Endometrial microvascular endothelial cells (primary cell): ENCODE measurements around the gene CAPN15. TPM values are rescaled to one million over a fixed set of nuclear protein-coding genes. Genes with fewer than 3 reads are reported as not detected.
"Not testable (repeated sequence)": the region's sequence is repeated elsewhere in the genome, so short reads cannot be mapped to it uniquely, and the experiment has no call there.

Source experiments
- in situ Hi-C: cut with HindIII; loops from 2 replicates; pipeline ENCODE4 v1.10.0; 2017; ENCODE audit warnings: low sequenced_read_pairs, low pct_unique_long_range_greater_than_20kb; ENCODE audit errors: inconsistent ontology term
- total RNA-seq: library from RNA; depleted of rRNA; stranded (reverse); fragments of >200 nt; gene quantifications from one replicate; pipeline ENCODE4 v1.2.3, GENCODE V29; 2015; ENCODE audit errors: inconsistent ontology term

CAPN15 gene
- total RNA-seq, 1 donor from 2014 or later, result 60.2 TPM

GRCh38 chr16:597655-598054, 70.1 kb downstream of the CAPN15 start:
- in situ Hi-C loops, result not testable (repeated sequence)

- in situ Hi-C loops, result no loop called here
Measured at GRCh38 chr16:598823-599739, 71.6 kb downstream of the CAPN15 start.

DNA sequence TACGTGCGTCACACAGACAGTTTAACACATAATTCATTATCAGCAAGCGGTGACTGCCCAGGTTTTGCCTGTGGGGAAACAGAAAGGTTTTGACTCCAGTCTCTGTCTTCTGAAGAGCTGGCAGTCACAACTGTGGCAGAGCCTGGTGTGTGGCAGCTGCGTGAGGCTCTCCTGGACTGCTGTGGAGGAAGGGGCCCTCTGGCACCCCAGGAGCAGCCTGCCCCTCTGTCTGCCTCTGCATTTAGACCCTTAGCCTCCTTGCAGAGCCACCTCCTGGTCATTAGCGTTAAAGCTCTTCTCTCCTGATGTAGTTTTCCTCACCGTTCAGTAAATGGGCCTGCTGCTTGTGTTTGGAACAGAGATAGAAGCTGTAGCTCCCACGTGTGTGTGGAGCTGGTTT, 73.3 kb downstream of the CAPN15 start:
- in situ Hi-C loops, result no loop called here

DNA sequence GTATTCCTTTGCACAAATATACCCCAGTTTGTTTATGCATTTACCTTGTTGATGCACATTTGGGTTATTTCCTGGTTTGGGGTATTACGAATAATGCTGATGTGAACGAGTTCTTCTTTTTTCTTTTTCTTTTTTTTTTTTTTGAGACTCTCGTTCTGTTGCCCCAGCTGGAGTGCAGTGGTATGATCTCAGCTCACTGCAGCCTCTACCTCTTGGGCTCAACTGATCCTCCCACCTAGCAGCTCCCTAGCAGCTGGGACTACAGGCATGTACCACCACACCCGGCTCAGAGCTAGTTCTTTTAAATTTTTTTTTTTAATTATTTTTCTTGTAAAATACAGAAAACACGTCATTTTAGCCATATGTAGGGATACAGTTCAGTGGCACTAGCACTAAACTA, 76.4 kb downstream of the CAPN15 start:
- in situ Hi-C loops, result no loop called here

Other genes starting within 250 kb of the CAPN15 start
- gene ARHGDIG, start 247.1 kb upstream of the CAPN15 start, total RNA-seq, result not detected
- 0.28 TPM for gene PDIA2, start 244.5 kb upstream of the CAPN15 start, total RNA-seq
- gene AXIN1, start 175.0 kb upstream of the CAPN15 start, total RNA-seq, result 16.4 TPM
- gene MRPL28, start 157.2 kb upstream of the CAPN15 start, total RNA-seq, result 153 TPM
- gene PGAP6, start 145.7 kb upstream of the CAPN15 start, total RNA-seq, result 64.2 TPM
- gene NME4, start 130.5 kb upstream of the CAPN15 start, total RNA-seq, result 92.3 TPM
- gene DECR2, start 125.8 kb upstream of the CAPN15 start, total RNA-seq, result 17.3 TPM
- 41.7 TPM for gene RAB11FIP3, start 102.1 kb upstream of the CAPN15 start, total RNA-seq
- not detected for gene PRR35, start 32.7 kb downstream of the CAPN15 start, total RNA-seq
- not detected for gene NHLRC4, start 39.3 kb downstream of the CAPN15 start, total RNA-seq
- 29.1 TPM for gene PIGQ, start 42.3 kb downstream of the CAPN15 start, total RNA-seq
- 9.9 TPM for gene RAB40C, start 62.4 kb downstream of the CAPN15 start, total RNA-seq
- gene WFIKKN1, start 103.3 kb downstream of the CAPN15 start, total RNA-seq, result not detected
- 119 TPM for gene METTL26, start 108.6 kb downstream of the CAPN15 start, total RNA-seq
- 23.4 TPM for gene MCRIP2, start 114.1 kb downstream of the CAPN15 start, total RNA-seq
- 39.7 TPM for gene WDR90, start 121.7 kb downstream of the CAPN15 start, total RNA-seq
- gene RHOT2, start 140.4 kb downstream of the CAPN15 start, total RNA-seq, result 41.3 TPM
- gene RHBDL1, start 148.0 kb downstream of the CAPN15 start, total RNA-seq, result 2.1 TPM
- 229 TPM for gene STUB1, start 152.7 kb downstream of the CAPN15 start, total RNA-seq
- 68.2 TPM for gene JMJD8, start 156.6 kb downstream of the CAPN15 start, total RNA-seq
- 6.3 TPM for gene WDR24, start 162.7 kb downstream of the CAPN15 start, total RNA-seq
- gene FBXL16, start 178.1 kb downstream of the CAPN15 start, total RNA-seq, result not detected
- 17.2 TPM for gene METRN, start 187.4 kb downstream of the CAPN15 start, total RNA-seq
- 14.0 TPM for gene ANTKMT, start 193.4 kb downstream of the CAPN15 start, total RNA-seq
- gene CCDC78, start 198.7 kb downstream of the CAPN15 start, total RNA-seq, result not detected
- gene HAGHL, start 199.4 kb downstream of the CAPN15 start, total RNA-seq, result not detected
- gene CIAO3, start 213.3 kb downstream of the CAPN15 start, total RNA-seq, result 34.5 TPM
- not detected for gene MSLN, start 233.0 kb downstream of the CAPN15 start, total RNA-seq